HepG2 (cell line): ENCODE data around the gene PTCH1. TPM values are rescaled to one million over a fixed set of nuclear protein-coding genes. Genes with fewer than 3 reads are reported as not detected.

Experiments
- ATAC-seq: fragments of 200-7000 bp; cut with Tn5 transposase; 3 replicates; pipeline ENCODE4 v1.9.1; 2020; ENCODE audit warnings: mild to moderate bottlenecking, moderate library complexity
- BruUV-seq: library from RNA; stranded (reverse); fragments of 400-500 nt; replicated peaks from 2 replicates; lab custom pipeline; 2021; lab: Mats Ljungman, UMichigan
- CTCF ChIA-PET: fragments of 300-600 bp; formaldehyde crosslinking; extraction: SDS; loops from one replicate; lab custom pipeline; 2021; ENCODE audit warnings: low total read pairs, inconsistent platforms, low intra/inter-chr PET ratio; lab: Yijun Ruan, JAX
- POLR2A ChIA-PET: fragments of 350-600 bp; sonication (Branson Sonifier 250); formaldehyde crosslinking; loops from one replicate; lab custom pipeline; 2020; ENCODE audit warnings: antibody characterized with exemption, inconsistent platforms; lab: Yijun Ruan, JAX
- DNase-seq: peaks from one replicate; pipeline ENCODE4 v3.0.0-alpha.2; 2015; ENCODE audit warnings: low spot score
- FAIRE-seq: peaks from 3 replicates; lab custom pipeline; 2011; peaks lifted over from hg19 to GRCh38; lab: Jason Lieb, UNC
- H2AFZ ChIP-seq: one replicate; pipeline ENCODE4 v1.6.1; 2011; ENCODE audit warnings: low read length, inconsistent platforms
- H3K27ac ChIP-seq: fragments of 300-600 bp; 3 replicates; pipeline ENCODE4 v1.8.0; 2011; ENCODE audit warnings: mixed run types, mild to moderate bottlenecking, mixed read lengths, low read length, inconsistent platforms; ENCODE audit not compliant: insufficient read depth; ENCODE audit errors: extremely low read length
- H3K27me3 ChIP-seq, 2 experiments: fragments of 200-600 bp in 1 of 2; 2 replicates in 1 of 2; 3 replicates in 1 of 2; pipeline versions ENCODE4 v1.6.0 to v1.8.0; 2011; ENCODE audit warnings: low read length in 2 of 2, mild to moderate bottlenecking in 2 of 2, moderate library complexity in 2 of 2, inconsistent platforms in 1 of 2; ENCODE audit not compliant: insufficient read depth in 2 of 2, control insufficient read depth in 1 of 2
- H3K36me3 ChIP-seq, 2 experiments: fragments of 200-600 bp in 1 of 2; replicated peaks in 1 of 2; 2 replicates in 1 of 2; 3 replicates in 1 of 2; pipeline versions ENCODE4 v1.5.1 to v1.8.0; 2011; ENCODE audit warnings: low read length in 2 of 2, inconsistent platforms in 1 of 2; ENCODE audit not compliant: insufficient read depth in 2 of 2, control insufficient read depth in 1 of 2
- H3K4me1 ChIP-seq: 2 replicates; pipeline ENCODE4 v1.5.1; 2012; ENCODE audit warnings: low read length, inconsistent platforms; ENCODE audit not compliant: insufficient read depth
- H3K4me2 ChIP-seq: 2 replicates; pipeline ENCODE4 v1.6.0; 2011; ENCODE audit warnings: low read depth, low read length, inconsistent platforms
- H3K4me3 ChIP-seq, 3 experiments: fragments of 200-600 bp in 1 of 3; sonication (generic), shearing (Covaris generic) in 1 of 3; replicated peaks in 1 of 3; 2 replicates each; pipeline ENCODE4 v1.5.1; 2011 to 2016; ENCODE audit warnings: low read length in 3 of 3, inconsistent platforms in 2 of 3, low read depth in 2 of 3, mild to moderate bottlenecking in 2 of 3, control low read depth in 1 of 3, mixed read lengths in 1 of 3; ENCODE audit not compliant: insufficient read depth in 1 of 3
- H3K79me2 ChIP-seq: one replicate; pipeline ENCODE4 v1.6.1; 2011; ENCODE audit warnings: low read length, inconsistent platforms; ENCODE audit not compliant: insufficient read depth
- H3K9ac ChIP-seq: 2 replicates; pipeline ENCODE4 v1.6.0; 2011; ENCODE audit warnings: mild to moderate bottlenecking, low read depth, low read length, inconsistent platforms; ENCODE audit not compliant: insufficient read depth
- H3K9me3 ChIP-seq: 2 replicates; pipeline ENCODE4 v1.5.1; 2012; ENCODE audit warnings: mild to moderate bottlenecking, low read length
- H4K20me1 ChIP-seq: 2 replicates; pipeline ENCODE4 v1.6.0; 2011; ENCODE audit warnings: inconsistent platforms, mild to moderate bottlenecking, low read length, moderate library complexity; ENCODE audit not compliant: insufficient read depth
- CREBL2 ChIP-seq: sonication (generic); formaldehyde crosslinking; IDR thresholded peaks from 2 replicates; pipeline ENCODE4 v1.8.1; 2023; ENCODE audit warnings: missing genetic modification reagents, mild to moderate bottlenecking, borderline replicate concordance
- HHEX ChIP-seq: IDR thresholded peaks from 2 replicates; pipeline ENCODE4 v1.6.1; 2016; ENCODE audit warnings: control low read depth
- HMG20A ChIP-seq: IDR thresholded peaks from 2 replicates; pipeline ENCODE4 v1.6.1; 2016; ENCODE audit warnings: borderline replicate concordance
- IKZF4 ChIP-seq: sonication (generic); formaldehyde crosslinking; IDR thresholded peaks from 2 replicates; pipeline ENCODE4 v1.5.1; 2020; ENCODE audit warnings: borderline replicate concordance, mild to moderate bottlenecking, low read depth, missing genetic modification reagents; ENCODE audit errors: not compliant biosample characterization
- MBNL3 ChIP-seq: fragments of 250-450 bp; sonication (Bioruptor Pico); conservative IDR thresholded peaks from 2 replicates; pipeline ENCODE4 v1.8.0; 2022; ENCODE audit warnings: mild to moderate bottlenecking, inconsistent platforms
- MED1 ChIP-seq: sonication (generic); formaldehyde crosslinking; IDR thresholded peaks from 2 replicates; pipeline ENCODE4 v1.4.0; 2020; ENCODE audit warnings: missing genetic modification reagents
- MXD3 ChIP-seq: IDR thresholded peaks from 2 replicates; pipeline ENCODE4 v1.6.1; 2016; ENCODE audit warnings: mild to moderate bottlenecking, missing biosample characterization, missing genetic modification reagents
- NCOA5 ChIP-seq: sonication (generic); formaldehyde crosslinking; IDR thresholded peaks from 2 replicates; pipeline ENCODE4 v1.4.0; 2020; ENCODE audit warnings: missing genetic modification reagents
- NFYC ChIP-seq: IDR thresholded peaks from 2 replicates; pipeline ENCODE4 v1.6.1; 2016; ENCODE audit warnings: missing genetic modification reagents, missing compliant biosample characterization
- ONECUT2 ChIP-seq: sonication (generic); formaldehyde crosslinking; IDR thresholded peaks from 2 replicates; pipeline ENCODE4 v1.4.0; 2020; ENCODE audit warnings: missing genetic modification reagents
- PHB2 ChIP-seq: fragments of 450-650 bp; IDR thresholded peaks from 2 replicates; pipeline ENCODE4 v1.6.1; 2018; ENCODE audit not compliant: partially characterized antibody
- RELA ChIP-seq: sonication (generic); formaldehyde crosslinking; IDR thresholded peaks from 2 replicates; pipeline ENCODE4 v1.4.0; 2020; ENCODE audit warnings: missing genetic modification reagents
- SNRNP70 ChIP-seq: fragments of 200-400 bp; formaldehyde crosslinking; IDR thresholded peaks from 2 replicates; pipeline ENCODE4 v1.6.1; 2017; ENCODE audit warnings: mild to moderate bottlenecking, low read depth, low read length, moderate library complexity
- SP1 ChIP-seq, 2 experiments: fragments of 450-650 bp in 1 of 2; sonication (generic) in 1 of 2; formaldehyde crosslinking in 1 of 2; IDR thresholded peaks; 2 replicates each; pipeline versions ENCODE4 v1.4.0 to v1.6.1; 2016 to 2020; ENCODE audit warnings: missing genetic modification reagents in 1 of 2
- TOPORS ChIP-seq: sonication (generic); formaldehyde crosslinking; IDR thresholded peaks from 2 replicates; pipeline ENCODE4 v1.8.0; 2023; ENCODE audit warnings: mild to moderate bottlenecking, missing genetic modification reagents
- ZBTB7B ChIP-seq: sonication (generic); formaldehyde crosslinking; IDR thresholded peaks from 2 replicates; pipeline ENCODE4 v1.4.0; 2020; ENCODE audit warnings: missing genetic modification reagents
- ZKSCAN5 ChIP-seq: sonication (generic); formaldehyde crosslinking; IDR thresholded peaks from 2 replicates; pipeline ENCODE4 v1.5.1; 2020; ENCODE audit warnings: mild to moderate bottlenecking, missing genetic modification reagents
- WGBS: methylation state at CpG from one replicate; pipeline ENCODE4 v1.1.6; 2017; ENCODE audit warnings: low lambda C conversion rate; 5-methylcytosine and 5-hydroxymethylcytosine counted together
- in situ Hi-C: cut with HindIII; loops from 2 replicates; pipeline ENCODE4 v1.10.0; 2017; ENCODE audit warnings: low pct_unique_long_range_greater_than_20kb; ENCODE audit not compliant: extremely low pct_ligation_motif_present
- intact Hi-C: fragments of 100-400 bp; cut with micrococcal nuclease; formaldehyde crosslinking; loops from one replicate; pipeline ENCODE4 v1.10.0; 2022; ENCODE audit not compliant: unreplicated experiment
- polyA plus RNA-seq, 8 experiments: library from polyadenylated mRNA; depleted of rRNA in 3 of 8; stranded (reverse) in 7 of 8; unstranded in 1 of 8; fragments of >200 nt; fragmentation: Illumina TruSeq in 4 of 8; extraction: Trizol in 4 of 8; gene quantifications; 2 replicates each; pipeline versions ENCODE4 v1.2.1 to v1.2.3, GENCODE V29; 2011 to 2016; ENCODE audit warnings: low read depth in 4 of 8, missing spikeins in 1 of 8, mixed read lengths in 1 of 8; ENCODE audit not compliant: insufficient read depth in 1 of 8
- total RNA-seq, 5 experiments: library from RNA; depleted of rRNA; stranded (reverse); fragments of >200 nt; fragmentation: Illumina TruSeq; extraction: Trizol; gene quantifications; 2 replicates each; pipeline ENCODE4 v1.2.3, GENCODE V29; 2016; ENCODE audit warnings: low read depth in 1 of 5
- TF ChIP-seq, protein P1 (sequence below): sonication (generic); formaldehyde crosslinking; IDR thresholded peaks from 2 replicates; pipeline ENCODE4 v1.5.1; 2020; ENCODE audit warnings: missing genetic modification reagents, mild to moderate bottlenecking, borderline replicate concordance

Gene PTCH1
- total and polyA plus RNA-seq, 2 of the 13 experiments (the other 11 are each of a cell fraction or from before 2014, with no cell fraction given) = 2.8 to 3.9 TPM

DNA sequence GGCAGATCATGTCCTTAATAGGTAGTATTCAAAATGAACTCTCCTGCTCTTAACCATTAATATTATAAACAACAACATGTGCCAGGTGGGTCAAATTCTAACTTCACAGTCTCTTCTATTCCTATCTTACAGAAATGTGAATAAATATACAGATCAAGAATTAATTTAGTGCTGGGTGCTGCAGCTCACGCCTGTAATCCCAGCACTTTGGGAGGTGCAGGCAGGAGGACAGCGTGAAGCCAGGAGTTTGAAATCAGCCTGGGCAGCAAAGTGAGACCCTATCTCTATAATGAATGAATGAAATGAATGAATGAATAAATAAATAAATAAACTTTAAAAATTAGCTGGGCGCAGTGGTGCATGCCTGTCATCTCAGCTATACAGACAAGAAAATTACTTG lies 34.1 kb downstream of the PTCH1 start:
- H3K9me3 ChIP-seq = no peaks in the 10 kb centered on the region
- 96% methylated on average over 3 of the region's 3 CpGs for WGBS
- H3K79me2 ChIP-seq = no peaks in the 10 kb centered on the region
- BruUV-seq = no TSS peak
- H2AFZ ChIP-seq = no peak overlapping the region
- peaks cover 4% of the 10 kb centered on the region; the same call in 1 of the 2 replicates for H3K4me1 ChIP-seq
- FAIRE-seq (no peak), DNase-seq (no peak), ATAC-seq (no peak)
- H4K20me1 ChIP-seq = no peaks in the 10 kb centered on the region
- no peak overlapping the region for H3K4me3 ChIP-seq
- in situ Hi-C loops = no loop called here
- H3K27ac ChIP-seq = no peak overlapping the region
- CTCF ChIA-PET = no interaction called here
- peaks cover 7 to 44% of the 10 kb centered on the region in 2 experiments; a peak in 4 of 5 replicates for H3K36me3 ChIP-seq
- H3K9ac ChIP-seq = no peak overlapping the region
- TF ChIP-seq NFYC (no peak), IKZF4 (CRISPR knock-in tag) (no peak), MBNL3 (CRISPR knock-in tag) (no peak), HMG20A (no peak), TOPORS (CRISPR knock-in tag) (no peak), RELA (CRISPR knock-in tag) (no peak), ZBTB7B (CRISPR knock-in tag) (no peak), SNRNP70 (no peak), PHB2 (no peak), SP1 (IDR thresholded peaks at IDR 0.05) (no peak), SP1 (CRISPR knock-in tag; IDR thresholded peaks at IDR 0.05) (no peak), MED1 (CRISPR knock-in tag) (no peak), NCOA5 (CRISPR knock-in tag) (no peak), CREBL2 (CRISPR knock-in tag) (no peak), ZKSCAN5 (CRISPR knock-in tag) (no peak), HHEX (no peak), ONECUT2 (no peak), MXD3 (CRISPR knock-in tag) (no peak)
- TF ChIP-seq, protein P1, sequence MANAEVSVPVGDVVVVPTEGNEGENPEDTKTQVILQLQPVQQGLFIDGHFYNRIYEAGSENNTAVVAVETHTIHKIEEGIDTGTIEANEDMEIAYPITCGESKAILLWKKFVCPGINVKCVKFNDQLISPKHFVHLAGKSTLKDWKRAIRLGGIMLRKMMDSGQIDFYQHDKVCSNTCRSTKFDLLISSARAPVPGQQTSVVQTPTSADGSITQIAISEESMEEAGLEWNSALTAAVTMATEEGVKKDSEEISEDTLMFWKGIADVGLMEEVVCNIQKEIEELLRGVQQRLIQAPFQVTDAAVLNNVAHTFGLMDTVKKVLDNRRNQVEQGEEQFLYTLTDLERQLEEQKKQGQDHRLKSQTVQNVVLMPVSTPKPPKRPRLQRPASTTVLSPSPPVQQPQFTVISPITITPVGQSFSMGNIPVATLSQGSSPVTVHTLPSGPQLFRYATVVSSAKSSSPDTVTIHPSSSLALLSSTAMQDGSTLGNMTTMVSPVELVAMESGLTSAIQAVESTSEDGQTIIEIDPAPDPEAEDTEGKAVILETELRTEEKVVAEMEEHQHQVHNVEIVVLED (CRISPR knock-in tag) = no peak
- no peaks in the 10 kb centered on the region for H3K27me3 ChIP-seq
- no peak overlapping the region for H3K4me2 ChIP-seq
- POLR2A ChIA-PET = no interaction called here
- intact Hi-C loops = no loop called here
